ENCODE data around the gene SLC30A2. TPM values are rescaled to one million over a fixed set of nuclear protein-coding genes. Genes with fewer than 3 reads are reported as not detected.

Gene SLC30A2
- total and polyA plus RNA-seq, 4 donors = under 0.01 to 0.12 (median 0.05) TPM; not detected in 1

DNA sequence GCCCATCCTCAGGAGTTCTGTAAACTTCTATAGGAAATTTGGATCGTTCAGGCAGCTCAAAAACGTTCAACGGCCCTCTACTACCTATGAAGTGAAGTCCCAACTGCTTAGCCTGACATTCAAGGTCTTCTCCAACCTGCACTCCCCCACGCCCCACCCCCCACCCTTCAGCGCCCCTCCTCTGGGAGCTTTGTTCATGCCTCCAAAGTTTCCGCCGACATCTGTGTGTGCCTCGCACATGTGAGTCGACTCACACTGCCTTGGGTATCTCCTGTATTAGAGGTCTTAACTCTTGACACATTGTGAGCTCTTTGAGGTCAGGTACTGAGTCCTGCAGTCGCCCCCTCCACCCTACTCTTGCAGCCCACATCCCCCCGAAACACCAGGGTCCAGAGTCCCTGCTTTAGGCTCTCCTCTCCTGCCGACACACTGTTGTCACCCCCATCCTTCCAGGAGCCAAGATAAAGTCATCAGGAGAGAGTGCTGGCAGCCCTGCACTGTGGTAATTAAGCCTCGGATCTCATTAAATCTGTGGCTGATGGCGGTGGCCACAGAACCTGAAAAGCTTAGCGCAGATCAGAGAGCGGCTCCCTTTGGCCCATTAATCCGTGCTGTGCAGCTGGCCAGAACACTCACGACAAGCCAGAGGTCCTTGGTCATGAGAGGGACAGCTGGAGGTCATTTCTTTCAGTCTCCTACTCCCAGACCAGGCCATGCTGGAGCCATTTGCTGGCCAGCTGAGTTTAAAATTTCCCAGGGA, 46.7 kb downstream of the SLC30A2 start:
- 88% methylated on average over 18 of the region's 18 CpGs for WGBS
- Histone ChIP-seq H3K4me1 (ENCODE audit: control insufficient read depth in 4 of 4, insufficient read depth in 4 of 4, low read length in 3 of 4) (peaks cover 2 to 17% (median 13%) of the 10 kb centered on the region in 4 donors), H3K36me3 (ENCODE audit: control insufficient read depth in 4 of 4, insufficient read depth in 3 of 4, low read depth in 1 of 4, low read length in 3 of 4) (no peaks in the 10 kb centered on the region), H3K27me3 (ENCODE audit: control insufficient read depth in 4 of 4, insufficient read depth in 4 of 4, low read length in 3 of 4) (no peaks in the 10 kb centered on the region), H3K9me3 (ENCODE audit: control insufficient read depth in 4 of 4, low read length in 3 of 4) (no peaks in the 10 kb centered on the region), H3K9ac (ENCODE audit: low read depth in 1 of 2, low read length in 2 of 2) (no peak overlapping the region), H3K4me3 (ENCODE audit: low read depth in 1 of 3, low read length in 3 of 3) (no peak overlapping the region), H3K27ac (ENCODE audit: low read depth in 1 of 2, low read length in 2 of 2) (no peak overlapping the region)
- TF ChIP-seq ZBTB33 (IDR thresholded peaks at IDR 0.05) (no peak), MAX (IDR thresholded peaks at IDR 0.05) (no peak), TAF1 (conservative IDR thresholded peaks at IDR 0.05) (no peak), GABPA (IDR thresholded peaks at IDR 0.05 in 1 of 2, conservative IDR thresholded peaks at IDR 0.05 in 1 of 2) (no peak), SP1 (IDR thresholded peaks at IDR 0.05) (no peak), REST (IDR thresholded peaks at IDR 0.05) (no peak), RAD21 (IDR thresholded peaks at IDR 0.05) (no peak), HNF4G (IDR thresholded peaks at IDR 0.05) (no peak), FOXA2 (IDR thresholded peaks at IDR 0.05) (no peak), RXRA (IDR thresholded peaks at IDR 0.05) (no peak), JUND (IDR thresholded peaks at IDR 0.05) (no peak), NR2F2 (IDR thresholded peaks at IDR 0.05) (no peak)
- TF ChIP-seq, protein P1, sequence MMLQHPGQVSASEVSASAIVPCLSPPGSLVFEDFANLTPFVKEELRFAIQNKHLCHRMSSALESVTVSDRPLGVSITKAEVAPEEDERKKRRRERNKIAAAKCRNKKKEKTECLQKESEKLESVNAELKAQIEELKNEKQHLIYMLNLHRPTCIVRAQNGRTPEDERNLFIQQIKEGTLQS (IDR thresholded peaks at IDR 0.05) = no peak
- no peak for DNase-seq (ENCODE audit: low spot score)

- peak; percentile 94 for DNase-seq (ENCODE audit: low spot score)
- Histone ChIP-seq H3K27me3 (ENCODE audit: control insufficient read depth in 4 of 4, insufficient read depth in 4 of 4, low read length in 3 of 4) (no peaks in the 10 kb centered on the region), H3K9me3 (ENCODE audit: control insufficient read depth in 4 of 4, low read length in 3 of 4) (no peaks in the 10 kb centered on the region), H3K9ac (ENCODE audit: low read depth in 1 of 2, low read length in 2 of 2) (peak within 1 kb of the TSS; percentile 70 to 94), H3K4me1 (ENCODE audit: control insufficient read depth in 4 of 4, insufficient read depth in 4 of 4, low read length in 3 of 4) (peaks cover 2 to 17% (median 13%) of the 10 kb centered on the region in 4 donors), H3K4me3 (ENCODE audit: low read depth in 1 of 3, low read length in 3 of 3) (peak within 1 kb of the TSS; percentile 73 to 84 (median 80)), H3K27ac (ENCODE audit: low read depth in 1 of 2, low read length in 2 of 2) (peak within 1 kb of the TSS; percentile 61 to 83), H3K36me3 (ENCODE audit: control insufficient read depth in 4 of 4, insufficient read depth in 3 of 4, low read depth in 1 of 4, low read length in 3 of 4) (no peaks in the 10 kb centered on the region)
- WGBS = 2% methylated on average over 47 of the region's 47 CpGs
- TF ChIP-seq, protein P1 (IDR thresholded peaks at IDR 0.05) = peak; percentile 81
- TF ChIP-seq JUND (IDR thresholded peaks at IDR 0.05) = peak; percentile 38 to 55
- peak; percentile 56 for TF ChIP-seq NR2F2 (IDR thresholded peaks at IDR 0.05)
- TF ChIP-seq GABPA (IDR thresholded peaks at IDR 0.05 in 1 of 2, conservative IDR thresholded peaks at IDR 0.05 in 1 of 2) = peak; percentile 31 to 88
- peak; percentile 81 to 96 for TF ChIP-seq RXRA (IDR thresholded peaks at IDR 0.05)
- TF ChIP-seq HNF4A (conservative IDR thresholded peaks at IDR 0.05) = peak; percentile 43 to 72
- peak; percentile 96 for TF ChIP-seq ZBTB33 (IDR thresholded peaks at IDR 0.05)
- TF ChIP-seq HNF4G (IDR thresholded peaks at IDR 0.05) = no peak
- peak; percentile 99 for TF ChIP-seq YY1 (IDR thresholded peaks at IDR 0.05)
- TF ChIP-seq FOXA1 (IDR thresholded peaks at IDR 0.05) = peak; percentile 38
- peak; percentile 99 for TF ChIP-seq CTCF (IDR thresholded peaks at IDR 0.05; ENCODE audit: low read depth, low read length, missing input control)
- peak in 1 of 2 donors; percentile 23 for TF ChIP-seq EGR1 (IDR thresholded peaks at IDR 0.05; ENCODE audit: low read depth in 2 of 2)
- TF ChIP-seq FOXA2 (IDR thresholded peaks at IDR 0.05) = peak; percentile 46
- TF ChIP-seq SP1 (IDR thresholded peaks at IDR 0.05) = peak; percentile 87
- peak; percentile 99 to 100 for TF ChIP-seq RAD21 (IDR thresholded peaks at IDR 0.05)
Measured at GRCh38 chr1:25997828-25998761, 47.8 kb downstream of the SLC30A2 start, which contains the start of gene PAFAH2. PAFAH2 (minus strand) TSS chr1:25998063; CDS start chr1:25990816, 7,247 bp downstream.
